Lower leg skin (tissue), 4 donors: Measurements from ENCODE around the gene CWF19L1. TPM values are rescaled to one million over a fixed set of nuclear protein-coding genes. Genes with fewer than 3 reads are reported as not detected.

ENCODE experiments used
- DNase-seq, 2 donors: peaks; one replicate each; pipeline ENCODE4 v3.0.0-alpha.2; 2019; ENCODE audit warnings: low spot score in 2 of 2
- H3K4me3 ChIP-seq: fragments of 200-600 bp; sonication (generic); 2 replicates; pipeline ENCODE4 v1.5.1; 2017; ENCODE audit warnings: mild to moderate bottlenecking, low read depth; ENCODE audit not compliant: poor library complexity, severe bottlenecking
- POLR2A ChIP-seq, 2 donors: fragments of 450-650 bp; IDR thresholded peaks; one replicate each; pipeline ENCODE4 v1.6.1; 2016 to 2017; ENCODE audit warnings: antibody characterized with exemption in 2 of 2, mild to moderate bottlenecking in 1 of 2, moderate library complexity in 1 of 2
- WGBS, 2 donors: methylation state at CpG; one replicate each; pipeline ENCODE4 v1.1.5; 2018; 5-methylcytosine and 5-hydroxymethylcytosine counted together
- intact Hi-C: fragments of 100-400 bp; cut with DNase I; formaldehyde crosslinking; loops from one replicate; pipeline ENCODE4 v1.15.0; 2023; ENCODE audit warnings: low total_unique reads
- total RNA-seq, 4 donors: library from RNA; depleted of rRNA; stranded (reverse); fragments of >200 nt; gene quantifications; one replicate each; pipeline ENCODE4 v1.1.0, GENCODE V29; 2016
- TF ChIP-seq, protein P1 (sequence below), 3 donors: fragments of 450-650 bp; IDR thresholded peaks; one replicate each; pipeline ENCODE4 v1.5.1; 2016; ENCODE audit warnings: antibody characterized with exemption in 3 of 3, mild to moderate bottlenecking in 3 of 3, moderate library complexity in 2 of 3

Gene CWF19L1
- total RNA-seq, 4 donors from 2014 or later, result 11.9 to 30.5 (median 18.0) TPM

GRCh38 chr10:100216006-100216405 is 51.4 kb downstream of the CWF19L1 start:
- no peak overlapping the region for H3K4me3 ChIP-seq
- no peak for DNase-seq
- intact Hi-C loops, result no loop called here
- TF ChIP-seq, protein P1, sequence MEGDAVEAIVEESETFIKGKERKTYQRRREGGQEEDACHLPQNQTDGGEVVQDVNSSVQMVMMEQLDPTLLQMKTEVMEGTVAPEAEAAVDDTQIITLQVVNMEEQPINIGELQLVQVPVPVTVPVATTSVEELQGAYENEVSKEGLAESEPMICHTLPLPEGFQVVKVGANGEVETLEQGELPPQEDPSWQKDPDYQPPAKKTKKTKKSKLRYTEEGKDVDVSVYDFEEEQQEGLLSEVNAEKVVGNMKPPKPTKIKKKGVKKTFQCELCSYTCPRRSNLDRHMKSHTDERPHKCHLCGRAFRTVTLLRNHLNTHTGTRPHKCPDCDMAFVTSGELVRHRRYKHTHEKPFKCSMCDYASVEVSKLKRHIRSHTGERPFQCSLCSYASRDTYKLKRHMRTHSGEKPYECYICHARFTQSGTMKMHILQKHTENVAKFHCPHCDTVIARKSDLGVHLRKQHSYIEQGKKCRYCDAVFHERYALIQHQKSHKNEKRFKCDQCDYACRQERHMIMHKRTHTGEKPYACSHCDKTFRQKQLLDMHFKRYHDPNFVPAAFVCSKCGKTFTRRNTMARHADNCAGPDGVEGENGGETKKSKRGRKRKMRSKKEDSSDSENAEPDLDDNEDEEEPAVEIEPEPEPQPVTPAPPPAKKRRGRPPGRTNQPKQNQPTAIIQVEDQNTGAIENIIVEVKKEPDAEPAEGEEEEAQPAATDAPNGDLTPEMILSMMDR (IDR thresholded peaks at IDR 0.05), result no peak
- TF ChIP-seq POLR2A (IDR thresholded peaks at IDR 0.05), result no peak
- WGBS, 2 donors, result 91 to 97% methylated on average over 2 of the region's 2 CpGs

DNA sequence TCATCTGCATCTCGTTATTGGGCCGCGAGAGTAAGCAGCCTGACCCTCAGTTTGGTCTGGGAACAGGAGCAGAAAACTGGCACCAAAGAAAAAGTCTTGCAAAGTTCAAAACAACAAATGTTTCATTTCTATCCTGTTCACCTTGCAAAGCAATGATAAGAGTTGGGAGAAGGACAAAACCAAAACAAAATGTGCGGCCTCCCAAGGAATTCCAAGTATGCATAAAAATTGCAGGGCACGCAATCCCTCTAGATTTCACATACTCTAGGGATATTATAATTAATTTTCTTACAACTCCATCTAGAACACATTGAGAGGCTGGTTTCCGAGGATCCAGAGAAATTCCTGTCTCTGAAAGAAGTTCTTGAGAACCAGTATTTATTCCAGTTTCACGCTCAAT is 58.1 kb downstream of the CWF19L1 start:
- WGBS, 2 donors, result 82 to 84% methylated on average over 7 of the region's 7 CpGs
- intact Hi-C loops, result no loop called here
- no peak overlapping the region for H3K4me3 ChIP-seq
- DNase-seq, result no peak
- TF ChIP-seq, protein P1 (IDR thresholded peaks at IDR 0.05), result no peak
- TF ChIP-seq POLR2A (IDR thresholded peaks at IDR 0.05), result no peak

DNA sequence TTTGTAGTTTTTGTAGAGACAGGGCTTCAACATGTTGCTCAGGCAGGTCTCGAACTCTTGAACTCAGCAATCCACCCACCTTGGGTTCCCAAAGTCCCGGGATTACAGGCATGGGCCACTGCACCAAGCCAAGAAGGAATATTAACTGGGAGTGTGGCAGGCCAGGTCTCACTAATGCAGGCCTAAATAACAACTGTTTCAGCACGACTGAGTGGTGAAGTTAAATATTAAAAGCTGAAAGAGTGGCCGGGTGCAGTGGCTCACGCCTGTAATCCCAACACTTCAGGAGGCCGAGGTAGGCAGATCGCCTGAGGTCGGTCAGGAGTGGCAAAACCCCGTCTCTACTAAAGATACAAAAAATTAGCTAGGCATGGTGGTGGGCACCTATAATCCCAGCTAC is 59.2 kb downstream of the CWF19L1 start:
- no peak for DNase-seq
- intact Hi-C loops, result no loop called here
- no peak for TF ChIP-seq POLR2A (IDR thresholded peaks at IDR 0.05)
- TF ChIP-seq, protein P1 (IDR thresholded peaks at IDR 0.05), result no peak
- WGBS, 2 donors, result 94% methylated on average over 9 of the region's 9 CpGs
- no peak overlapping the region for H3K4me3 ChIP-seq

DNA sequence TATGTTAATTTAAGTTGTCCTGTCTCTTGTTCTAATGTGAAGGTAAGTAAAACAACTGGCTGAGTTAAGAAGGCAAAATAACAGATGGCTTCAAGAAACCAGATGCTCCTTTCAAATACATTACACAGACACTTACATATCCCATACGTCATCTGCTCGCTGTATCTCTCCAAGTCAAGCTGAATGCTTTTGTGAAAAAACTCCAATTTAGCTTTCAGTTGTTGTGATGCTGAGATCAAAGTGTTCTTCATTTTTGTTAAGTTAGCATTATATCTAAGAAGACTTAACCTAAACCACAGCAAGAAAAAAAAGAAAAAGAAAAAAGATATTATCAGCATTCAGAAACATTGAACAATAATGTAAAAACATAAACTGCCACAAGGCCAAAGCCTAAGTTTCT is 63.1 kb downstream of the CWF19L1 start:
- 89 to 90% methylated on average over 2 of the region's 2 CpGs for WGBS, 2 donors
- no peak for TF ChIP-seq POLR2A (IDR thresholded peaks at IDR 0.05)
- TF ChIP-seq, protein P1 (IDR thresholded peaks at IDR 0.05), result no peak
- no peak overlapping the region for H3K4me3 ChIP-seq
- intact Hi-C loops, result loop anchor here (5.0 kb wide), 1 partner anchor 1777 kb away; no protein-coding TSS in a partner anchor
- DNase-seq, result no peak

DNA sequence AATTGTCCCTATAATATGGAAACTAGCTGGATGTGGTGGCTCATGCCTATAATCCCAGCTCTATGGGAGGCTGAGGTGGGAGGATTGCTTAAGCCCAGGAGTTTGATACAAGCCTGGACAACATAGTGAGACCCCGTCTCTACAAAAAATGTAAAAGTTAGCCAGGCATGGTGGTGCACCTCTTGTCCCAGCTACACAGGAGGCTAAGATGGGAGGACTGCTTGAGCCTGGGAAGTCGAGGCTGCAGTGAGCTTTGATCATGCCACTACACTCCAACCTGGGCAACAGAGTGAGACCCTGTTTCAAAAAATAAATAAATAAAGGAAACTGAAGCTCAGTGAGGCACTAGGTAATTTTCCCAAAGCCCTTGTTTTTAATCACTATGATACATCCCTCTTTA is 65.9 kb downstream of the CWF19L1 start:
- TF ChIP-seq, protein P1 (IDR thresholded peaks at IDR 0.05), result no peak
- no peak for TF ChIP-seq POLR2A (IDR thresholded peaks at IDR 0.05)
- DNase-seq, result no peak
- WGBS, 2 donors, result 92 to 100% methylated on average over 2 of the region's 2 CpGs
- intact Hi-C loops, result loop anchor here (5.0 kb wide), 1 partner anchor 1774 kb away; no protein-coding TSS in a partner anchor
- no peak overlapping the region for H3K4me3 ChIP-seq

DNA sequence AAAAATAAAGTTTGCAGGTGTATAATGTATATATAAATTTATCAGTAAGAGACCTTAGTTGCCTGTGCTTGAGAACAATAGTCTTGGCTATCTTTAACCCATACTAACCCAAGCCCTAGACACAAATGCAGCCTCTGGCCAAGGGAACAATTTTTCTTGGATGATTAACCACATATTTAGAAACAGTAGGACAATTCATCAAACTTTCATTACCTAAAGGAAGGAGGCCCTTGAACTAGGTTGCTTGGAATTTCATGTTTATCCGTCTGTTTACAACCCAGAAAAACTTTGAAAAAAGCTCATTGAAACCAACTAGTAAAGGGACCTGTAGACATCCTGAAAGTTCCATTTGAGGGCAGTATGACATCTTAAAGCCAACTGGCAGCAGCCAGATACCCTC is 72.7 kb downstream of the CWF19L1 start:
- no peak for TF ChIP-seq POLR2A (IDR thresholded peaks at IDR 0.05)
- TF ChIP-seq, protein P1 (IDR thresholded peaks at IDR 0.05), result no peak
- 96% methylated on average over 1 of the region's 1 CpG for WGBS, 2 donors
- intact Hi-C loops, result no loop called here
- H3K4me3 ChIP-seq, result no peak overlapping the region
- DNase-seq, result no peak
